GM12865 (cell line): ENCODE data around the gene CYTL1.

Experiments used
- DNase-seq: peaks from one replicate; pipeline ENCODE4 v3.0.0; 2010; ENCODE audit warnings: low read depth
- H3K4me3 ChIP-seq: 2 replicates; pipeline ENCODE4 v1.5.1; 2011; ENCODE audit warnings: mild to moderate bottlenecking, low read depth, low read length, control low read depth
- CTCF ChIP-seq: IDR thresholded peaks from 2 replicates; pipeline ENCODE4 v1.5.1; 2011; ENCODE audit warnings: low read length, control low read depth, low read depth, inconsistent platforms; ENCODE audit not compliant: insufficient read depth; ENCODE audit errors: missing control alignments

CYTL1 gene

GRCh38 chr4:4992833-4993232 lies 26.4 kb downstream of the CYTL1 start:
- TF ChIP-seq CTCF: no peak
- DNase-seq: no peak
- no peak overlapping the region for H3K4me3 ChIP-seq

GRCh38 chr4:4991541-4992099 lies 27.6 kb downstream of the CYTL1 start:
- no peak overlapping the region for H3K4me3 ChIP-seq
- no peak for DNase-seq
- no peak for TF ChIP-seq CTCF

GRCh38 chr4:4990857-4991540 lies 28.3 kb downstream of the CYTL1 start:
- TF ChIP-seq CTCF: no peak
- no peak for DNase-seq
- no peak overlapping the region for H3K4me3 ChIP-seq

- TF ChIP-seq CTCF: no peak
- no peak overlapping the region for H3K4me3 ChIP-seq
- DNase-seq: no peak
These were observed 28.9 kb downstream of the CYTL1 start for GRCh38 chr4:4990329-4990728.

- no peak for TF ChIP-seq CTCF
- DNase-seq: no peak
- H3K4me3 ChIP-seq: no peak overlapping the region
These were observed 30.1 kb downstream of the CYTL1 start for GRCh38 chr4:4989083-4989622.

- H3K4me3 ChIP-seq: no peak overlapping the region
- DNase-seq: no peak
- TF ChIP-seq CTCF: no peak
These were observed 31.6 kb downstream of the CYTL1 start for GRCh38 chr4:4987656-4988055.

- no peak for DNase-seq
- H3K4me3 ChIP-seq: no peak overlapping the region
- TF ChIP-seq CTCF: no peak
These were observed 32.4 kb downstream of the CYTL1 start for GRCh38 chr4:4986841-4987240.
